K562 (cell line): ENCODE measurements around the gene NECTIN1. TPM values are rescaled to one million over a fixed set of nuclear protein-coding genes. Genes with fewer than 3 reads are reported as not detected.

Experiments used
- ATAC-seq: fragments of 200-7000 bp; cut with Tn5 transposase; 3 replicates; pipeline ENCODE4 v1.9.1; 2020; ENCODE audit warnings: moderate library complexity
- BruUV-seq: library from RNA; stranded (reverse); fragments of 400-500 nt; replicated peaks from 2 replicates; lab custom pipeline; 2021; lab: Mats Ljungman, UMichigan
- CTCF ChIA-PET: fragments of 300-600 bp; formaldehyde crosslinking; extraction: SDS; loops from one replicate; lab custom pipeline; 2021; ENCODE audit warnings: low intra/inter-chr PET ratio; lab: Yijun Ruan, JAX
- POLR2A ChIA-PET: fragments of 300-600, 350-650 bp; sonication (Branson Sonifier 250); formaldehyde crosslinking; extraction: SDS; loops from one replicate; lab custom pipeline; 2021; ENCODE audit warnings: antibody characterized with exemption, inconsistent platforms; lab: Yijun Ruan, JAX
- DNase-seq, 4 experiments: peaks; one replicate each; pipeline versions ENCODE4 v3.0.0 to v3.0.0-alpha.2; 2011 to 2018; ENCODE audit warnings: low spot score in 3 of 4, mixed read lengths in 3 of 4; ENCODE audit errors: extremely low read depth in 1 of 4
- FAIRE-seq: peaks from 2 replicates; lab custom pipeline; 2011; peaks lifted over from hg19 to GRCh38; lab: Jason Lieb, UNC
- H2AFZ ChIP-seq: 2 replicates; pipeline ENCODE4 v1.6.0; 2011; ENCODE audit warnings: low read depth, low read length, control low read depth, inconsistent platforms
- H3K27ac ChIP-seq: fragments of 200-600 bp; 3 replicates; pipeline ENCODE4 v1.8.0; 2011; ENCODE audit warnings: low read depth, mild to moderate bottlenecking, control low read depth, inconsistent platforms, low read length, moderate library complexity, mixed read lengths; ENCODE audit errors: extremely low read depth
- H3K27me3 ChIP-seq, 2 experiments: fragments of 300-600 bp in 1 of 2; 2 replicates in 1 of 2; 3 replicates in 1 of 2; pipeline versions ENCODE4 v1.6.0 to v1.8.0; 2011; ENCODE audit warnings: inconsistent platforms in 2 of 2, low read length in 2 of 2, mild to moderate bottlenecking in 1 of 2, mixed read lengths in 1 of 2, moderate library complexity in 1 of 2; ENCODE audit not compliant: control insufficient read depth in 2 of 2, insufficient read depth in 2 of 2
- H3K36me3 ChIP-seq: fragments of 300-600 bp; 3 replicates; pipeline ENCODE4 v1.8.0; 2011; ENCODE audit warnings: mild to moderate bottlenecking, low read length, inconsistent platforms; ENCODE audit not compliant: control insufficient read depth, insufficient read depth
- H3K4me1 ChIP-seq, 2 experiments: fragments of 200-600 bp in 1 of 2; replicated peaks in 1 of 2; 2 replicates in 1 of 2; 3 replicates in 1 of 2; pipeline versions ENCODE4 v1.5.1 to v1.8.0; 2011; ENCODE audit warnings: inconsistent platforms in 2 of 2, low read length in 2 of 2, mild to moderate bottlenecking in 1 of 2, mixed read lengths in 1 of 2, moderate library complexity in 1 of 2; ENCODE audit not compliant: control insufficient read depth in 2 of 2, insufficient read depth in 2 of 2
- H3K4me2 ChIP-seq: 2 replicates; pipeline ENCODE4 v1.6.1; 2011; ENCODE audit warnings: low read length, control low read depth, inconsistent platforms, mixed read lengths; ENCODE audit not compliant: insufficient read depth
- H3K4me3 ChIP-seq: fragments of 200-600 bp; sonication (generic), shearing (Covaris generic); 2 replicates; pipeline ENCODE4 v1.5.1; 2016; ENCODE audit warnings: control low read depth, inconsistent platforms
- H3K79me2 ChIP-seq: fragments of 200-600 bp; 3 replicates; pipeline ENCODE4 v1.8.0; 2011; ENCODE audit warnings: low read length, inconsistent platforms; ENCODE audit not compliant: control insufficient read depth, insufficient read depth
- H3K9ac ChIP-seq, 2 experiments: 2 replicates each; pipeline versions ENCODE4 v1.6.0 to v1.6.1; 2011; ENCODE audit warnings: low read depth in 2 of 2, low read length in 2 of 2, control low read depth in 1 of 2, inconsistent platforms in 1 of 2, mild to moderate bottlenecking in 1 of 2, mixed read lengths in 1 of 2; ENCODE audit not compliant: insufficient read depth in 1 of 2
- H3K9me1 ChIP-seq: one replicate; pipeline ENCODE4 v1.6.0; 2011; ENCODE audit warnings: inconsistent platforms, mild to moderate bottlenecking, low read length, moderate library complexity; ENCODE audit not compliant: control insufficient read depth, insufficient read depth
- H3K9me3 ChIP-seq: replicated peaks from 2 replicates; pipeline ENCODE4 v1.5.1; 2011; ENCODE audit warnings: low read depth, low read length, inconsistent platforms; ENCODE audit not compliant: control insufficient read depth, insufficient read depth
- H4K20me1 ChIP-seq: replicated peaks from 2 replicates; pipeline ENCODE4 v1.6.1; 2011; ENCODE audit warnings: low read length, inconsistent platforms, mixed read lengths; ENCODE audit not compliant: control insufficient read depth, insufficient read depth
- ARHGAP35 ChIP-seq: fragments of 450-650 bp; IDR thresholded peaks from 2 replicates; pipeline ENCODE4 v1.6.1; 2018; ENCODE audit not compliant: partially characterized antibody
- ATF1 ChIP-seq, 2 experiments: fragments of 450-650 bp in 1 of 2; IDR thresholded peaks; 2 replicates each; pipeline ENCODE4 v1.6.1; 2016; ENCODE audit warnings: missing compliant biosample characterization in 1 of 2, missing genetic modification characterization in 1 of 2
- ILF3 ChIP-seq: fragments of 450-650 bp; IDR thresholded peaks from 2 replicates; pipeline ENCODE4 v1.6.1; 2018; ENCODE audit warnings: antibody characterized with exemption, mild to moderate bottlenecking, moderate library complexity, borderline replicate concordance
- KHSRP ChIP-seq: fragments of 450-650 bp; IDR thresholded peaks from 2 replicates; pipeline ENCODE4 v1.6.1; 2017
- NCOA6 ChIP-seq: fragments of 450-650 bp; IDR thresholded peaks from 2 replicates; pipeline ENCODE4 v1.6.1; 2017; ENCODE audit warnings: mild to moderate bottlenecking
- NELFE ChIP-seq: IDR thresholded peaks from 2 replicates; pipeline ENCODE4 v1.6.1; 2011; ENCODE audit warnings: mild to moderate bottlenecking; ENCODE audit not compliant: insufficient read depth, insufficient read length
- PCBP2 ChIP-seq: fragments of 200-400 bp; formaldehyde crosslinking; IDR thresholded peaks from 2 replicates; pipeline ENCODE4 v1.6.1; 2018; ENCODE audit warnings: low read length, low read depth, mild to moderate bottlenecking, moderate library complexity; ENCODE audit not compliant: poor library complexity, severe bottlenecking
- RAD21 ChIP-seq, 2 experiments: fragments of 250-450 bp in 1 of 2; fragments of 450-650 bp in 1 of 2; sonication (Bioruptor Pico) in 1 of 2; formaldehyde crosslinking in 1 of 2; IDR thresholded peaks in 1 of 2; conservative IDR thresholded peaks in 1 of 2; 2 replicates each; pipeline versions ENCODE4 v1.4.0 to v1.8.0; 2020 to 2022; ENCODE audit warnings: mild to moderate bottlenecking in 2 of 2, moderate library complexity in 1 of 2
- WGBS: fragments of 100-300 bp; shearing (Covaris generic); methylation state at CpG from one replicate; pipeline ENCODE4 v1.1.6; 2016; ENCODE audit warnings: low coverage, mixed read lengths; ENCODE audit not compliant: insufficient coverage; ENCODE audit errors: missing lambda C conversion rate; 5-methylcytosine and 5-hydroxymethylcytosine counted together
- in situ Hi-C: fragments of 300-500 bp; cut with MboI; formaldehyde crosslinking; loops from 4 replicates; pipeline ENCODE4 v1.15.0; 2018; ENCODE audit warnings: inconsistent platforms, mixed read lengths
- intact Hi-C: fragments of 100-400 bp; cut with micrococcal nuclease; formaldehyde crosslinking; loops from 2 replicates; pipeline ENCODE4 v1.14.2; 2022
- polyA plus RNA-seq, 8 experiments: library from polyadenylated mRNA; depleted of rRNA in 4 of 8; stranded (reverse) in 5 of 8; unstranded in 3 of 8; fragments of >200 nt; fragmentation: Nextera tagmentation in 2 of 8; fragmentation: Illumina TruSeq in 1 of 8; extraction: Ambion mirVana in 2 of 8; extraction: Trizol in 1 of 8; gene quantifications; 2 replicates each; pipeline versions ENCODE4 v1.2.1 to v1.2.3, GENCODE V29; 2011 to 2014; ENCODE audit warnings: inconsistent platforms in 1 of 8, missing spikeins in 1 of 8
- total RNA-seq, 7 experiments: library from RNA; depleted of rRNA in 6 of 7; stranded (reverse); fragments of >200 nt in 6 of 7; fragmentation: Illumina TruSeq in 2 of 7; extraction: Trizol in 2 of 7; gene quantifications; 2 replicates each; pipeline versions ENCODE4 v1.2.1 to v1.2.3, GENCODE V29; 2011 to 2021; ENCODE audit warnings: low replicate concordance in 1 of 7

Gene NECTIN1
- total and polyA plus RNA-seq, 9 of the 15 experiments (the other 6 are each of a cell fraction or from before 2014, with no cell fraction given), result 0.09 to 0.53 (median 0.23) TPM; not detected in 2

- TF ChIP-seq RAD21 (CRISPR knock-in tag; conservative IDR thresholded peaks at IDR 0.05 in 1 of 2, IDR thresholded peaks at IDR 0.05 in 1 of 2), result peak; percentile 81 to 93
- no peak for TF ChIP-seq NELFE
- TF ChIP-seq NCOA6, result no peak
- TF ChIP-seq, all 486 proteins: peak for 19
These were observed 62.4 kb downstream of the NECTIN1 start (continued) for GRCh38 chr11:119666463-119667131.

- Histone ChIP-seq H3K9ac (0 out of 4 replicates have a peak overlapping the region, but pooled peaks of 1 of the 2 experiments have one; percentile 6), H4K20me1 (peaks cover 12% of the 10 kb centered on the region; the same call in 1 of the 2 replicates), H3K79me2 (no peaks in the 10 kb centered on the region), H3K9me1 (peaks cover 6% of the 10 kb centered on the region), H3K4me1 (peaks cover 4 to 12% of the 10 kb centered on the region in 2 experiments; a peak in 1 of 5 replicates), H3K27me3 (peaks cover 2 to 26% of the 10 kb centered on the region in 2 experiments; a peak in 4 of 5 replicates), H3K9me3 (no peaks in the 10 kb centered on the region), H3K4me2 (no peak overlapping the region), H3K27ac (no peak overlapping the region), H3K4me3 (no peak overlapping the region), H3K36me3 (no peaks in the 10 kb centered on the region), H2AFZ (no peak overlapping the region)
- 25% methylated on average over 10 of the region's 10 CpGs for WGBS
- BruUV-seq, result no TSS peak
- TF ChIP-seq KHSRP (no peak), ARHGAP35 (no peak), PCBP2 (no peak), ILF3 (no peak), ATF1 (CRISPR knock-in tag; IDR thresholded peaks at IDR 0.05) (no peak), ATF1 (tag; IDR thresholded peaks at IDR 0.05) (no peak)
- in situ Hi-C loops (loop anchor here (25.0 kb wide), 1 partner anchor 446 kb away; no protein-coding TSS in a partner anchor), intact Hi-C loops (loop anchor here (1.0 to 10.0 kb wide), 4 partner anchors 63 to 639 kb away; partner anchors contain the start of gene NECTIN1)
- DNase-seq (no peak), FAIRE-seq (no peak), ATAC-seq (peak; percentile 11; the same call in 2 of the 3 replicates)
- ChIA-PET CTCF (interaction anchor here (0.6 to 2.4 kb wide), 3 partner anchors 347 to 503 kb away, joined by 3 to 12 read pairs (median 4); no protein-coding TSS in a partner anchor), POLR2A (interaction anchor here (0.6 to 0.8 kb wide), 2 partner anchors 260 to 298 kb away, joined by 3 read pairs; no protein-coding TSS in a partner anchor)
These were observed 62.9 kb downstream of the NECTIN1 start for GRCh38 chr11:119666061-119666460.
